H1 (cell line): ENCODE data around the gene TAS2R30. TPM values are rescaled to one million over a fixed set of nuclear protein-coding genes. Genes with fewer than 3 reads are reported as not detected.

Experiments used
- CTCF ChIA-PET: fragments of 300-600 bp; sonication (Branson Sonifier 250); formaldehyde crosslinking; loops from one replicate; lab custom pipeline; 2021; ENCODE audit not compliant: partially characterized antibody; lab: Charles Lee
- POLR2A ChIA-PET: fragments of 300-600 bp; sonication (Branson Sonifier 250); formaldehyde crosslinking; loops from one replicate; lab custom pipeline; 2021; ENCODE audit warnings: inconsistent platforms; ENCODE audit not compliant: partially characterized antibody; lab: Charles Lee
- DNase-seq, 2 experiments: peaks; one replicate each; pipeline versions ENCODE4 v3.0.0 to v3.0.0-alpha.2; 2010 to 2022; ENCODE audit warnings: low spot score in 2 of 2, low read depth in 1 of 2, mixed read lengths in 1 of 2
- FAIRE-seq: peaks from 2 replicates; lab custom pipeline; 2011; peaks lifted over from hg19 to GRCh38; lab: Jason Lieb, UNC
- H2AFZ ChIP-seq: 2 replicates; pipeline ENCODE4 v1.8.1; 2012; ENCODE audit warnings: low read length, inconsistent platforms
- H2AK5ac ChIP-seq: 2 replicates; pipeline ENCODE4 v1.6.1; 2013; ENCODE audit warnings: low read depth, low read length
- H2BK120ac ChIP-seq: replicated peaks from 2 replicates; pipeline ENCODE3; 2013; ENCODE audit warnings: low read depth, low read length, inconsistent platforms
- H2BK12ac ChIP-seq: 2 replicates; pipeline ENCODE4 v1.6.1; 2013; ENCODE audit warnings: low read depth, low read length
- H2BK15ac ChIP-seq: 2 replicates; pipeline ENCODE4 v1.6.1; 2013; ENCODE audit warnings: low read length
- H2BK20ac ChIP-seq: 2 replicates; pipeline ENCODE4 v1.6.1; 2013; ENCODE audit warnings: low read length
- H2BK5ac ChIP-seq: 2 replicates; pipeline ENCODE4 v1.6.1; 2013; ENCODE audit warnings: low read depth, low read length
- H3K14ac ChIP-seq: 2 replicates; pipeline ENCODE4 v1.6.1; 2013; ENCODE audit warnings: inconsistent platforms; ENCODE audit not compliant: insufficient read length
- H3K18ac ChIP-seq: 2 replicates; pipeline ENCODE4 v1.6.1; 2013; ENCODE audit warnings: low read length; ENCODE audit errors: extremely low read depth
- H3K23ac ChIP-seq: 2 replicates; pipeline ENCODE4 v1.6.1; 2013; ENCODE audit warnings: inconsistent platforms; ENCODE audit not compliant: insufficient read length
- H3K23me2 ChIP-seq: 2 replicates; pipeline ENCODE4 v1.6.1; 2013; ENCODE audit warnings: low read depth, low read length
- H3K27ac ChIP-seq: 2 replicates; pipeline ENCODE4 v1.6.1; 2011; ENCODE audit warnings: low read depth, low read length, inconsistent platforms
- H3K27me3 ChIP-seq, 4 experiments: replicated peaks in 1 of 4; 1 replicate in 1 of 4; 2 replicates in 3 of 4; pipeline versions ENCODE4 v1.6.1 to v1.8.1; 2011 to 2013; ENCODE audit warnings: low read length in 3 of 4, mild to moderate bottlenecking in 3 of 4, inconsistent platforms in 2 of 4, mixed read lengths in 2 of 4, moderate library complexity in 1 of 4; ENCODE audit not compliant: control insufficient read depth in 3 of 4, insufficient read depth in 3 of 4; ENCODE audit errors: extremely low read depth in 1 of 4
- H3K36me3 ChIP-seq, 4 experiments: 2 replicates each; pipeline versions ENCODE4 v1.6.1 to v1.8.1; 2011 to 2013; ENCODE audit warnings: mild to moderate bottlenecking in 4 of 4, low read length in 3 of 4, moderate library complexity in 2 of 4, control low read depth in 1 of 4, inconsistent platforms in 1 of 4; ENCODE audit not compliant: insufficient read depth in 4 of 4, control insufficient read depth in 2 of 4
- H3K4ac ChIP-seq: replicated peaks from 2 replicates; pipeline ENCODE3; 2013; ENCODE audit warnings: low read length, low read depth, mixed read lengths, inconsistent platforms; ENCODE audit not compliant: insufficient read length
- H3K4me1 ChIP-seq, 4 experiments: replicated peaks in 1 of 4; 1 replicate in 1 of 4; 2 replicates in 3 of 4; pipeline versions ENCODE4 v1.6.1 to v1.8.1; 2011 to 2013; ENCODE audit warnings: low read length in 3 of 4, inconsistent platforms in 2 of 4, mixed read lengths in 1 of 4; ENCODE audit not compliant: insufficient read depth in 4 of 4, control insufficient read depth in 3 of 4
- H3K4me2 ChIP-seq, 2 experiments: 2 replicates each; pipeline versions ENCODE4 v1.6.1 to v1.8.1; 2011 to 2013; ENCODE audit warnings: low read depth in 2 of 2, low read length in 2 of 2, control low read depth in 1 of 2, inconsistent platforms in 1 of 2, mild to moderate bottlenecking in 1 of 2; ENCODE audit not compliant: insufficient read depth in 1 of 2
- H3K4me3 ChIP-seq, 4 experiments: fragments of 200-600, 300-600 bp in 1 of 4; sonication (generic), shearing (Covaris generic), sonication (Bioruptor Twin) in 1 of 4; 2 replicates each; pipeline versions ENCODE4 v1.5.1 to v1.8.1; 2011 to 2016; ENCODE audit warnings: low read length in 4 of 4, low read depth in 3 of 4, control low read depth in 2 of 4, inconsistent platforms in 2 of 4, mild to moderate bottlenecking in 2 of 4, mixed read lengths in 1 of 4, moderate library complexity in 1 of 4; ENCODE audit not compliant: insufficient read depth in 2 of 4; ENCODE audit errors: extremely low read depth in 1 of 4
- H3K56ac ChIP-seq: replicated peaks from 2 replicates; pipeline ENCODE3; 2013; ENCODE audit warnings: low read depth, mild to moderate bottlenecking, mixed read lengths, low read length, inconsistent platforms; ENCODE audit not compliant: insufficient read length
- H3K79me1 ChIP-seq: 2 replicates; pipeline ENCODE4 v1.6.1; 2013; ENCODE audit warnings: low read depth, low read length, control low read depth
- H3K79me2 ChIP-seq, 2 experiments: 2 replicates each; pipeline versions ENCODE4 v1.6.1 to v1.8.1; 2012 to 2013; ENCODE audit warnings: low read length in 2 of 2, mild to moderate bottlenecking in 2 of 2, inconsistent platforms in 1 of 2; ENCODE audit not compliant: insufficient read depth in 2 of 2, control insufficient read depth in 1 of 2
- H3K9ac ChIP-seq, 4 experiments: replicated peaks in 1 of 4; 1 replicate in 1 of 4; 2 replicates in 3 of 4; pipeline versions ENCODE4 v1.6.1 to v1.8.1; 2011 to 2013; ENCODE audit warnings: low read depth in 3 of 4, low read length in 3 of 4, control low read depth in 2 of 4, mild to moderate bottlenecking in 2 of 4, moderate library complexity in 2 of 4, inconsistent platforms in 1 of 4; ENCODE audit errors: extremely low read depth in 1 of 4
- H3K9me3 ChIP-seq, 2 experiments: 2 replicates each; pipeline versions ENCODE4 v1.6.1 to v1.8.1; 2012 to 2013; ENCODE audit warnings: mild to moderate bottlenecking in 2 of 2, moderate library complexity in 2 of 2, control low read depth in 1 of 2, inconsistent platforms in 1 of 2, low read depth in 1 of 2, low read length in 1 of 2, mixed read lengths in 1 of 2; ENCODE audit not compliant: insufficient read depth in 2 of 2
- H4K20me1 ChIP-seq, 2 experiments: replicated peaks in 1 of 2; 2 replicates each; pipeline versions ENCODE3 to v1.8.1; 2011 to 2013; ENCODE audit warnings: inconsistent platforms in 2 of 2, low read length in 2 of 2, mild to moderate bottlenecking in 1 of 2; ENCODE audit not compliant: insufficient read depth in 2 of 2, control insufficient read depth in 1 of 2
- H4K5ac ChIP-seq: 2 replicates; pipeline ENCODE4 v1.6.1; 2013; ENCODE audit warnings: low read length, low read depth, mixed read lengths, inconsistent platforms; ENCODE audit not compliant: insufficient read length
- H4K8ac ChIP-seq: 2 replicates; pipeline ENCODE4 v1.8.0; 2013; ENCODE audit warnings: mild to moderate bottlenecking, moderate library complexity, low read length, inconsistent platforms; ENCODE audit not compliant: insufficient read depth; ENCODE audit errors: extremely low read depth
- H4K91ac ChIP-seq: replicated peaks from 2 replicates; pipeline ENCODE3; 2013; ENCODE audit warnings: low read length, mixed read lengths, inconsistent platforms; ENCODE audit not compliant: insufficient read length
- ATF3 ChIP-seq: IDR thresholded peaks from 2 replicates; pipeline ENCODE4 v1.6.1; 2011; ENCODE audit warnings: low read depth, mild to moderate bottlenecking, low read length; ENCODE audit not compliant: insufficient read depth
- BCL11A ChIP-seq, 2 experiments: IDR thresholded peaks; one replicate each; pipeline ENCODE4 v1.6.1; 2011; ENCODE audit warnings: low read depth in 2 of 2, low read length in 2 of 2, mild to moderate bottlenecking in 2 of 2
- CTBP2 ChIP-seq: IDR thresholded peaks from 2 replicates; pipeline ENCODE4 v1.7.0; 2011; ENCODE audit warnings: borderline replicate concordance, mild to moderate bottlenecking, moderate library complexity, mixed read lengths, low read length; ENCODE audit not compliant: insufficient read depth, insufficient read length
- EP300 ChIP-seq, 2 experiments: IDR thresholded peaks; 1 replicate in 1 of 2; 2 replicates in 1 of 2; pipeline ENCODE4 v1.6.1; 2011 to 2012; ENCODE audit warnings: low read depth in 2 of 2, low read length in 2 of 2, mild to moderate bottlenecking in 2 of 2, borderline replicate concordance in 1 of 2, inconsistent platforms in 1 of 2, moderate library complexity in 1 of 2
- KDM1A ChIP-seq: fragments of 200-600, 300-600 bp; sonication (generic); IDR thresholded peaks from 2 replicates; pipeline ENCODE4 v1.7.1; 2016; ENCODE audit warnings: mild to moderate bottlenecking, low read length, borderline replicate concordance
- POLR2AphosphoS5 ChIP-seq: IDR thresholded peaks from 2 replicates; pipeline ENCODE4 v1.6.1; 2011; ENCODE audit warnings: low read depth, low read length
- RAD21 ChIP-seq, 2 experiments: IDR thresholded peaks in 1 of 2; conservative IDR thresholded peaks in 1 of 2; 2 replicates each; pipeline ENCODE4 v1.6.1; 2011; ENCODE audit warnings: low read depth in 2 of 2, low read length in 2 of 2, improper control_type of control experiment in 1 of 2, inconsistent platforms in 1 of 2, mild to moderate bottlenecking in 1 of 2, moderate library complexity in 1 of 2
- RNF2 ChIP-seq: fragments of 200-900, 300-1000 bp; sonication (generic); IDR thresholded peaks from 2 replicates; pipeline ENCODE4 v1.7.1; 2016; ENCODE audit warnings: borderline replicate concordance, low read depth, mild to moderate bottlenecking, antibody characterized with exemption, low read length; ENCODE audit not compliant: poor library complexity, severe bottlenecking; ENCODE audit errors: missing control alignments
- TEAD4 ChIP-seq: IDR thresholded peaks from 2 replicates; pipeline ENCODE4 v1.6.1; 2012; ENCODE audit warnings: low read depth, low read length, inconsistent platforms, mixed read lengths
- WGBS, 2 experiments: shearing (Covaris generic) in 1 of 2; methylation state at CpG; one replicate each; pipeline versions ENCODE4 v1.1.6 to v1.1.7; 2013 to 2015; ENCODE audit warnings: low lambda C conversion rate in 2 of 2, mixed read lengths in 2 of 2, inconsistent platforms in 1 of 2, low coverage in 1 of 2, missing lambda C conversion rate in 1 of 2; ENCODE audit not compliant: insufficient replicate concordance in 2 of 2, insufficient coverage in 1 of 2, insufficient read length in 1 of 2; ENCODE audit errors: extremely low coverage in 1 of 2, missing lambda C conversion rate in 1 of 2; 5-methylcytosine and 5-hydroxymethylcytosine counted together
- polyA plus RNA-seq, 7 experiments: library from polyadenylated mRNA; depleted of rRNA in 3 of 7; stranded (reverse) in 5 of 7; unstranded in 2 of 7; fragments of >200 nt in 5 of 7; fragments of 200-250 nt in 2 of 7; gene quantifications; 1 replicate in 5 of 7; 2 replicates in 1 of 7; 4 replicates in 1 of 7; pipeline versions ENCODE4 v1.2.1 to v1.2.3, GENCODE V29; 2011 to 2013; ENCODE audit warnings: missing spikeins in 2 of 7, mixed read lengths in 2 of 7
- total RNA-seq: library from RNA; stranded (reverse); fragmentation: NEBNext Ultra II Directional; extraction: Animal tissue kit (Norgen Biotek cat#: 25700); gene quantifications from 2 replicates; pipeline ENCODE4 v1.2.1, GENCODE V29; 2021

Gene TAS2R30
- total and polyA plus RNA-seq, 2 of the 8 experiments (the other 6 are each of a cell fraction or from before 2014, with no cell fraction given) = 0.33 to 1.0 TPM

DNA sequence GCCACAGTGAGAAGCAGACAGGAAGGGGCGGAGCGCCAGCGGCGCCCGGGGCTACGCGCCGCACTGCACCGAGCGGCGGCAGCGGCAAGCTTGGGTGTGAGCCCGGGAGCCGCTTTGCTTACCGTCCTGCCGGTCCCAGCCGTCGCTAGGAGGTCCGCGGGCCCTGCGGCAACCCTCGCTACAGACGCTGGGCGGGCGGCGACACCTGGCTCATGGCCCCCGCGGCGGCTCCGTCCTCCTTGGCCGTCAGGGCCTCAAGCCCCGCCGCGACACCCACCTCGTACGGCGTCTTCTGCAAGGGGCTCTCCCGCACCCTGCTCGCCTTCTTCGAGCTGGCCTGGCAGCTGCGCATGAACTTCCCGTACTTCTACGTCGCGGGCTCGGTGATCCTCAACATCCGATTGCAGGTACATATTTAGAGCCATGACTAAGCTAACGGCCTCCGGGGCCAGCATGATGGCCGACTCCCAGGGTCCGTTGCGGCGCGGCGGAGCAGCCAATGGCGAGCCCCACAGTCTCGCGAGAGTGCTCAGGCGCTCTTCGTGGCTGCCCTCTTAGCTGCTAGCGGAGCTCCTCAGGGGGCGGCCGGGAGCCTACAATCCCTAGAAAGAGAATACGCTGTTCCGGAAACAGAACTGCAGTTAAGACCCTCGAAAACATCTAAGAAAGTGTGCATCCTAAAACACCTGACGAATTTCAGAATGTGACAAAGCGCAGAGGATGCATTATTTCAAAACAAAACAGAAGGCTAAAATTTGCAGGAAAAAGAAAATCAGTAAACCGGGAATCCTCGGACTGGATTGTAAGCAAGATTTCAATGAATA lies 36.9 kb upstream of the TAS2R30 start, which contains the start of gene SMIM10L1:
SMIM10L1 (plus strand) TSS at position 50 of the 824 bp plus-strand sequence; CDS start at position 213, 163 bp downstream.
- peak within 1 kb of the TSS; percentile 98 for H2BK5ac ChIP-seq
- H2AFZ ChIP-seq = peak within 1 kb of the TSS; percentile 74
- peak within 1 kb of the TSS; percentile 93 for H3K27ac ChIP-seq
- 0 out of 2 replicates have a peak, but pooled peaks cover 2% of the 10 kb centered on the region for H3K23me2 ChIP-seq
- no peak for FAIRE-seq
- H3K79me1 ChIP-seq = peaks cover under 1% of the 10 kb centered on the region
- peak within 1 kb of the TSS; percentile 100 for H3K14ac ChIP-seq
- H2AK5ac ChIP-seq = no peak within 1 kb of the TSS
- peak within 1 kb of the TSS; percentile 76 to 100 (median 85) for H3K4me3 ChIP-seq
- ChIA-PET CTCF (interaction anchor here (0.6 to 1.4 kb wide), 2 partner anchors 34 to 336 kb away, joined by 4 to 5 read pairs; no protein-coding TSS in a partner anchor), POLR2A (interaction anchor here (0.6 to 6.3 kb wide), 38 partner anchors 9 to 799 kb away, joined by 3 to 53 read pairs (median 4); partner anchors contain the start of gene YBX3)
- H3K9ac ChIP-seq = peak within 1 kb of the TSS; percentile 97 to 99 (median 97)
- peak within 1 kb of the TSS; percentile 88 for H3K4ac ChIP-seq
- H3K4me2 ChIP-seq = peak within 1 kb of the TSS; percentile 67 to 89
- H4K20me1 ChIP-seq = peaks cover 2 to 8% of the 10 kb centered on the region in 2 experiments
- no peaks in the 10 kb centered on the region for H3K27me3 ChIP-seq
- peak within 1 kb of the TSS; percentile 99 for H4K8ac ChIP-seq
- no peak within 1 kb of the TSS for H2BK12ac ChIP-seq
- peak within 1 kb of the TSS; percentile 100 for H4K5ac ChIP-seq
- peak within 1 kb of the TSS; percentile 94 for H3K56ac ChIP-seq
- 2% methylated on average over 68 of the region's 70 CpGs; no CpG with 5 or more reads in 1 of the 2 experiments for WGBS, 2 experiments
- peak within 1 kb of the TSS; percentile 99 for H4K91ac ChIP-seq
- peak; percentile 82 to 88 for DNase-seq
- peak within 1 kb of the TSS; percentile 82 for H2BK120ac ChIP-seq
- no peak within 1 kb of the TSS for H2BK20ac ChIP-seq
- peaks cover 0 to 9% (median 2%) of the 10 kb centered on the region in 4 experiments; a peak in 2 of 8 replicates for H3K36me3 ChIP-seq
- H3K18ac ChIP-seq = peak within 1 kb of the TSS; percentile 97
- no peak within 1 kb of the TSS for H2BK15ac ChIP-seq
- H3K9me3 ChIP-seq = no peaks in the 10 kb centered on the region
- H3K4me1 ChIP-seq = peaks cover 0 to 3% (median 0%) of the 10 kb centered on the region in 4 experiments; a peak in 1 of 7 replicates
- H3K23ac ChIP-seq = no peak within 1 kb of the TSS
- H3K79me2 ChIP-seq = peaks cover 18 to 66% of the 10 kb centered on the region in 2 experiments
- TF ChIP-seq BCL11A (IDR thresholded peaks at IDR 0.05; ENCODE audit: low read depth in 2 of 2, low read length in 2 of 2) = no peak
- no peak for TF ChIP-seq RNF2
- TF ChIP-seq RAD21 (IDR thresholded peaks at IDR 0.05 in 1 of 2, conservative IDR thresholded peaks at IDR 0.05 in 1 of 2; ENCODE audit: low read depth in 2 of 2, low read length in 2 of 2) = no peak
- no peak for TF ChIP-seq CTBP2
- TF ChIP-seq TEAD4 = no peak
- peak; percentile 93 for TF ChIP-seq POLR2AphosphoS5
- TF ChIP-seq KDM1A = peak; percentile 67; the same call in 1 of the 2 replicates
- TF ChIP-seq EP300 (IDR thresholded peaks at IDR 0.05; ENCODE audit: borderline replicate concordance in 1 of 2, low read depth in 2 of 2, low read length in 2 of 2) = no peak
- TF ChIP-seq ATF3 = no peak
